Loucy (cell line): ENCODE results near the gene WDR87.

Source experiments
- EZH2phosphoT487 ChIP-seq: fragments of 200-600 bp; IDR thresholded peaks from 2 replicates; pipeline ENCODE4 v1.6.1; 2018; ENCODE audit warnings: antibody characterized with exemption, mild to moderate bottlenecking, moderate library complexity, borderline replicate concordance
- TF ChIP-seq, protein P1 (sequence below): fragments of 200-600 bp; sonication (generic); conservative IDR thresholded peaks from 2 replicates; pipeline ENCODE4 v1.5.1; 2014; ENCODE audit warnings: mild to moderate bottlenecking, antibody characterized with exemption, low read length

DNA sequence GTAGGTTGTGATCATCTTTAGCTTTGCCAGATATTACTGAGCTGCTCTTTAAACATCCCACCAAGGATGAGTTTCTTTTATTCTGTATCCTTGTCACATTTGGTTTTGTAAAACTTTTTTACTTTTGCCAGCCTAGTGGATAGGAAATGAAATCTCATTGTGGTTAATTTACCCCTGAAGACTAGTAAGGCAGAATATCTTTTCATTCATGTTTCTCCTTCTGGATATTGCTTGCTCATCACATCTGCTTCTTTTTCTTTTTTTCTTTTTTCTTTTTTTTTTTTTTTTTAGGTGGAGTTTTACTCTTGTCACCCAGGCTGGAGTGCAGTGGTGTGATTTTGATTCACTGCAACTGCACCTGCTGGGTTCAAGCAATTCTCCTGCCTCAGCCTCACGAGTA is 32.0 kb upstream of the WDR87 start:
- TF ChIP-seq, protein P1, sequence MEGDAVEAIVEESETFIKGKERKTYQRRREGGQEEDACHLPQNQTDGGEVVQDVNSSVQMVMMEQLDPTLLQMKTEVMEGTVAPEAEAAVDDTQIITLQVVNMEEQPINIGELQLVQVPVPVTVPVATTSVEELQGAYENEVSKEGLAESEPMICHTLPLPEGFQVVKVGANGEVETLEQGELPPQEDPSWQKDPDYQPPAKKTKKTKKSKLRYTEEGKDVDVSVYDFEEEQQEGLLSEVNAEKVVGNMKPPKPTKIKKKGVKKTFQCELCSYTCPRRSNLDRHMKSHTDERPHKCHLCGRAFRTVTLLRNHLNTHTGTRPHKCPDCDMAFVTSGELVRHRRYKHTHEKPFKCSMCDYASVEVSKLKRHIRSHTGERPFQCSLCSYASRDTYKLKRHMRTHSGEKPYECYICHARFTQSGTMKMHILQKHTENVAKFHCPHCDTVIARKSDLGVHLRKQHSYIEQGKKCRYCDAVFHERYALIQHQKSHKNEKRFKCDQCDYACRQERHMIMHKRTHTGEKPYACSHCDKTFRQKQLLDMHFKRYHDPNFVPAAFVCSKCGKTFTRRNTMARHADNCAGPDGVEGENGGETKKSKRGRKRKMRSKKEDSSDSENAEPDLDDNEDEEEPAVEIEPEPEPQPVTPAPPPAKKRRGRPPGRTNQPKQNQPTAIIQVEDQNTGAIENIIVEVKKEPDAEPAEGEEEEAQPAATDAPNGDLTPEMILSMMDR: no peak
- no peak for TF ChIP-seq EZH2phosphoT487
